HG02763 (cell line): ENCODE measurements around the gene SUPT20H.

ENCODE experiments used
- ATAC-seq: cut with Tn5 transposase; IDR thresholded peaks from one replicate; pipeline ENCODE4 v1.9.1; 2021; ENCODE audit warnings: mild to moderate bottlenecking, moderate library complexity; ENCODE audit not compliant: unreplicated experiment

The SUPT20H gene

DNA sequence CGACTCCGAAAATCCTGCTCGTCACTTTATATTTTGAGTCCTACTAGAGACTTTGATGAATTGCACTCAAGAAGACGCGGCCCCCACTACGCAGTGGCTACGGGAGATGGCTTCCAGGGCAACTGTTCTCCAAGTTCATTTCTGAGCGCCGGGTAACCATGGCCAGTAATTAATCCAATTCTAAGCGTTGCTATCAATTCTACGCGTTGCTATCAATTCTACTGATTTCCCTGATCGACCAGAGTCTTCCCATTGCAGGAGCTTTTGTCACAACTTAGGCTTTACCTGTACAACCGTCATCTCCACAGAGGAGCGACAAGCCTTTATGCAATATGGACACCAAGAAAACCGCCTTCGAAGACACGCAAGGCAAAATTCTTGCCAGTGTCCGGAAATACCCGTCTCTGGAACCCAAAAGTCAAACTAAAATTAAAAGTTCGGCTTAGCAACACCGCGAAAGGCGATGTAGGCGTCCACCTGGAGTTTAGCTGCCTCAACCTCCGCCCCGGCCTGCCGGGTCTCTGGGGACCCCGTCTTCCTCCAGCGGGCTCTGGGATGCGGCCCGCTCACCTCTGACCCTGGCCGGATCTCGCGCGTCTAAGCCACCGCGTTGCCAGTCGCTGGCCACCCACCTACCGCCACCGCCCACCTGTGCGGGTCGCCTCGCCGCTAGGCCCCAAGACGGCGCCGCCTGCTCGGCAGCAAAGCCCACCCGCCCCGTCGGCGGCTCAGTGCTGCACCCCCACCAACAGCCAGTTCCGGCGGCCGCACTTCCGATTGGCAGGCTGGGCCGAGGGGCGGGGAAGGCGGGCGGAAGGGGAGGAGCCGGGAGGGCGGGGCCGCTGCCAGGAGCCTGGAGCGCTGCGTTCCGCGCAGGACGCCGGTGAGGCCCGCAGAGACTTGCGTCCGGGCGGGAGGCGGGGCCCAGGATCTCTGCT, at the start of gene SUPT20H:
Gene SUPT20H, minus strand, starts transcription at position 779 of the 938 bp plus-strand sequence. CDS start 8,198 bp downstream, outside the sequence.
- peak; percentile 98 for ATAC-seq

DNA sequence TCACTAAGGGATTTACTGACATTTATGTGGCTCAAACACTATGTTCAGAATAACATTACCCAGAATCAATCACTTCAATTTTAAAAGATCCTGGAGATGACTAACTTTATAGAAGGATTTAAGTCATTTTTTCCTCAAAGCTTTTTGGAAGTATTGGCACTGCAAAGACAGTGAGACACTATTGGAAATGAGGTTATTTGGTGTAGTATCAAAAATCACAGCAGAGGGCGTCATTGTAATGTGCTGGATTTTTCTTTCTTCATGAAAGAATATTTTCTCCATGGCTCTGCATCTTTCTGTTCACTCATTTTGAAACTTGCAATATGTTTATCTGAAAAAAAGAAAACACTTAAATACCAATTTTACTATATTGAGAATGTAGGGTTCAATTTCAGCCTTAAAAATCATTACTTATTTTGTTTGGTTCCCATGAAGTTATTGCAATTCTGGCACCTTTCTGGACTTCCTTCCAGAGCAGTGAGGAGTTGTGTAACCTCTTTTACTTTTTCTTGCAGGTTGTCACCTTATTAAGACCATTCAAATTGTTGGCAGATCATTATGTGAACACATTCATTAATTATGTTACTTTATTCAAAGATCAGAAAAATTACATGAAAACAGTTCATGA, 49.7 kb upstream of the SUPT20H start:
- no peak for ATAC-seq

GRCh38 chr13:37107868-37108267, 48.4 kb upstream of the SUPT20H start:
- no peak for ATAC-seq

- ATAC-seq, result no peak
These were observed 48.0 kb upstream of the SUPT20H start for GRCh38 chr13:37107456-37107855.

DNA sequence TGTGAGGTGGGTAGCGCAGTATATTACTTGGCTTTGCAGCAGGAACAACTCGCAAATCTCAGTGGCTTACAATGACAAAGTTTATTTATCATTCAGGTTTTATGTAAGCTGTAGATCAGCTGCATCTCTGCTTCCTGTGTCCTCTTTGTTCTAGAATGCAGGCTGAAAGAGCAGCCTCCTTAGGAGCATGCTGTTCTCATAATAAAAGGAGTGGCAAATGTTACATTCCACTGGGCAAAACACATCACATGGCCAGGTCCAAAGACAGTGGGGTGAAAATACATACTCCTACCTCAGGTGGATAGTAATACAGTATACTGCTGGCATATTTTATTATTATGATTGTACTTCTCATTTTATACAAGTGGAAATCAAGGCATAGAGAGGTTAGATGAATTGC, 47.2 kb upstream of the SUPT20H start:
- ATAC-seq, result no peak

DNA sequence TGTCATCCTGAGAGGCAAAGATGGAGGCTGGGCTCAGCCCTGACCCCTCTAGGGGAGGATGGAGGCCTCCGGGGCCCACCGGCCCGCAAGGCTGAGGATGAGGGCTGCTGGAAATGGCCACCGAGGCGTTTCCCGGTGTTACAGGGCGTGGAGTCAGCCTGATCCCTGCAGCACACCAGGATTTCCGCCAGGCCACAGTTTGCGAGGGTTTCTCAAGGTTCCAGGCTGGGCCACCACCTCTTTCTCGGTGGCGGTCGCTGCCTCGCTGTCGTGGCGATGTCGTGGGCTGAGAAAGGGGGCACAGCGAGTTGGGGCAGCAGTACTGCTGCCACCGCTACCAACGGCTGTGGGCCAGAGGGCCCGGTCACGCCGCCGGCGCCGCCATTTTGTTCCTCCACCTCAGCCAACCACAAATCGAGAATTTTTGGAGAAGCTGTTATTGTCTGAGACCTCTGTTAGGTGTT, 45.8 kb upstream of the SUPT20H start, which contains the start of gene CSNK1A1L:
Gene CSNK1A1L, minus strand, starts transcription at position 414 of the 464 bp plus-strand sequence. Its CDS starts 408 bp downstream, at position 6.
- no peak for ATAC-seq

DNA sequence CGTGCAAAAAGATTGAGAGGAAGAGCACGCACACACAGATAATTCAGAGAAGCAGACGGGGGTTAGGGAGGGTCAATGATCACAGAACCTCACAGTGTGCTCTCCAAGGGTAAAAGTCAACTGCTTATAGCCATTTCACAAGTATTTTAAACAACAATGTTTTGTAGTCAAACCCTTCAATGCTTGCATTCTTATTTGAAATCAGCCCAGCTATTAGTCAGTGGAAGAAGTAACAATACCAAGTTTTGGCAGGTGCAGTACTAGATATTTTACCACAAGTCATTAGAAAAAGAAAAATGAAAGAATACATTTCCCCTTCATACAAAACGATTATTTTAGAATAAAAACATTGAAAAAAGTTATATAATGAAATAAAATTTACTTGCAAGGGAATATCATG, 43.4 kb upstream of the SUPT20H start:
- ATAC-seq, result no peak

DNA sequence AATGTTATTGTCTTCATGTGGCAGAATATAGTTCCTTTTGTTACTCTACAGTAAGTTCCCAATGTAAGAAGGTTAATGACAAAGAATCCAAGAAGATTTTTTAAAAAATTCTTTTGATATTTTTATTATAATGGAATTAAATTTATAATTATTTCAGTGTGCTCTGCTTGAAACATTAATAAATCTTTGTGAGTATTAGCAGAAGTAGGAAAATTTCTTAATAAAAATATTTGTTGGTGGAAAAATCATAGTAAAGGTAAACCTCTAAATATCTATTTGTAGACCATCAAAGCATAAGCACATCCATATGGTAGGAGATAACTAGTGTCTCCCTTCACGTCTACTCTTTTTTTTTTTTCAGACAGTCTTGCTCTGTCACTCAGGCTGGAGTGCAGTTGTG, 41.7 kb upstream of the SUPT20H start:
- ATAC-seq, result no peak

GRCh38 chr13:37100731-37101130, 41.2 kb upstream of the SUPT20H start:
- ATAC-seq, result no peak

DNA sequence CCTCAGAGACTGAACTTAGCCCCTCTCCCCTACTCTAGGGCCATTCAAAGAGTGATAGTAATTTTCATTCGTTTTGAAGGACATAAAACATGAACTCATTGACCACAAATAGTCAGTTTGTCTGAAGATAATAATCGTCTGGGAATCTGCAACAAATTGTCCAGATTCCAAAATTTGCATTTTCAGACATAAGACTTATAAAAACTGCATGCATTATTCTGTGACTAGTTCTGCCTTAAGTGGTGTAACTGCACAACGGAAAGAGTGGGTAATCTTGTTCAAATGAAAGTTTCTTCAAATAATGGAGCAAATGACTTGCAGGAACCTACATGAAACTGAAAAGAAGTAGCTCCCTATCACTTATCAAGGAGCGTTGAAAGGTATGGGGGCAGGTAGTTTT, 37.6 kb upstream of the SUPT20H start:
- ATAC-seq, result no peak

- no peak for ATAC-seq
These were observed 35.4 kb upstream of the SUPT20H start for GRCh38 chr13:37094840-37095239.

GRCh38 chr13:37094099-37094498, 34.6 kb upstream of the SUPT20H start:
- ATAC-seq, result no peak

- no peak for ATAC-seq
These were observed 32.3 kb upstream of the SUPT20H start for GRCh38 chr13:37091835-37092234.

- ATAC-seq, result no peak
These were observed 31.4 kb upstream of the SUPT20H start for GRCh38 chr13:37090912-37091311.

DNA sequence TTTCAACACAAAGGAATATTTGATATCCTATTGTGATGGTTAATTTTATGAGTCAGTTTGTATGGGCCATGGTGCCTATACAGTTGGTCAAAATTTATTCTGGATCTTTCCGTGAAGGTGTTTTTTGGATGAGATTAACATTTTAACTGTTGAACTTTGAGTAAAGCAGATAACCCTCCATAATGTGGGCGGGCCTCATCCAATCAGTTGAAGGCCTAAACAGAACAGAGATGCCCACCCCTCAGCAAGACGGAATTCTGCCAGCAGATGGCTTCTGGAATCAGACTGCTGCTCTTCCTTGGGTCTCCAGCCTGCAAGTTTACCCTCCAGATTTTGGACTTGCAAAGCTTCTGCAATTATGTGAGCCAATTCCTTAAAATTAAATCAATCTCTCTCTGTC, 30.0 kb upstream of the SUPT20H start:
- no peak for ATAC-seq

- ATAC-seq, result no peak
These were observed 28.0 kb upstream of the SUPT20H start for GRCh38 chr13:37087486-37087885.

- no peak for ATAC-seq
These were observed 26.1 kb upstream of the SUPT20H start for GRCh38 chr13:37085606-37086005.

DNA sequence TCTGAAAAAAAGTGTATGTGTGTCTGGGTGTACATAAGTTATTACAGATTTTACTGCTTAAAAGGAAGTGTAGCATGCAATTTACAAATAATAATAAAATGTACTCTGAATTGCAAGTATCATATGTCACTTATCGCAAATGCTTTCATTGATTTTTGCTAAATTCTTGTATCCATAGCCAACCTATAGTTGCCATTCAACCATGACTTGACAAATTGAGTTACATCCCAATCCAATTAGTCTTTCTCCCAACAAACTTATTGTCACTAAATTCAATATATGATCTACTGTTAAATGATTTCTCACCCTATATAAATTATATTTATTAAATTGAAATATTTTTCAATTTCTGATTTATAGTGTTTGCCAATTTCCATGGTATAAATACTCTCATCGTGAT, 17.3 kb upstream of the SUPT20H start:
- ATAC-seq, result no peak

GRCh38 chr13:37075164-37075563, 15.7 kb upstream of the SUPT20H start:
- ATAC-seq, result no peak

DNA sequence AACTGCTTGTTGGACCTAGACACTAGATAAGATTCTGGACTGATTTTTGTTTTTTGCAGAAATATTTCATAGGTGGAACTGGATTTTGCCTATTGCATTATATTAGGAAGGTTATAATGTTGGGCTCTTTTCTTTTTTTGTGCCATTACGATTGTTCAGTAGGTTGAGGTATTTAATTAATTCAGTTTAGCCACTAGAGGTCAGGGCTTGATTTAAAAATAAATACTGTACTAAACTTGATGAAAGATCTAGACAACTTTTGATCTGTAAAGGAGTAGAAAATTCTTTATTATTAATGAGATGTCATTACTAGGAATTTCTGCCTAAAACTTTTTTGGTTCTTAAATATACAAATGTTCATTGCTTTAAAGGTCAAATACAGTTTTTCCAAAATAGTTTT, 15.2 kb upstream of the SUPT20H start:
- no peak for ATAC-seq

- no peak for ATAC-seq
These were observed 12.5 kb upstream of the SUPT20H start for GRCh38 chr13:37072024-37072423.

- ATAC-seq, result no peak
These were observed 11.5 kb upstream of the SUPT20H start for GRCh38 chr13:37070956-37071355.
